Hypothalamus (tissue), 51 donors: Measurements from ENCODE around the gene LRRC2.
A peak's percentile ranks its signal among the peaks of the same experiment; 100 is the strongest.
"Not testable (repeated sequence)": the region's sequence is repeated elsewhere in the genome, so short reads cannot be mapped to it uniquely, and the experiment has no call there.

ENCODE experiments used
- DNase-seq, 51 donors: peaks; one replicate each; lab custom pipeline; 2025; lab: John Stamatoyannopoulos, UW

Gene LRRC2

GRCh38 chr3:46566040-46566641, at the start of gene LRRC2:
LRRC2 (minus strand) TSS chr3:46566302; CDS start chr3:46551591, 14,711 bp downstream.
- DNase-seq: peak in 4 of 51 donors; percentile 5 to 33 (median 18)

DNA sequence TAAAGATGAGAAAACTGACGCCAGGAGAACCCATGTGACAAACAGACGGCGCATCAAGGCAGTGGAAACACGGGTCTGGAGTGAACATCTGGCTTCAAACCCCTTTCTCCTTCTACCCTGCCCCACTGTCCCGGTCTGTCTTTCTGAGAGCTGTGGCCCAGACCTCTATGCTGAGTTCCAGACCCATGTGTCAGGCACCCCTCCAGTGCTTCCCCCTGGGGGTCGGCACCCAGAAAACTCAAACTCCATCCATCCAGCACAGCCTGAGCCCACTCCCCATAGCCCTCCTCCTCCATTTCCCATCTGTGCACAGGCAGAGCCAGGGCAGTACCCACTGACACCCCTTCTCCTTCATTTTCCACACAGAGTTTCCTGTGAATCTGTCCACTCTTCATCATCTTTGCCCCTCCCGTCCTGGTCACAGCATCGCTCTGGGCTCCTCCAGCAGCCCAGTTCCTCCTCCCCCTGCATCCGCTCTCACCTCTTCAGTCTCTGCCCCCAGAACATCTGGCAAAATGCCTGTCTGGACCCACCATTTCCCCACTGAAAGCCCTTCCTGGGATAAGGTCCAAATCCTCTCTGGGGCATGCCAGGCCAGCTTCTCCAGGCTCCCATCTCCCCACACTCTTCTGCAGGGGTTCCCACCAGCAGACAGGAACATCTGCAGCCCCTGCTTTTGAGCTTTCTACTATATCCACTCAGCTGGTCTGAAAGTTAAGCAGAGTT, 49.1 kb upstream of the LRRC2 start:
- no peak for DNase-seq

DNA sequence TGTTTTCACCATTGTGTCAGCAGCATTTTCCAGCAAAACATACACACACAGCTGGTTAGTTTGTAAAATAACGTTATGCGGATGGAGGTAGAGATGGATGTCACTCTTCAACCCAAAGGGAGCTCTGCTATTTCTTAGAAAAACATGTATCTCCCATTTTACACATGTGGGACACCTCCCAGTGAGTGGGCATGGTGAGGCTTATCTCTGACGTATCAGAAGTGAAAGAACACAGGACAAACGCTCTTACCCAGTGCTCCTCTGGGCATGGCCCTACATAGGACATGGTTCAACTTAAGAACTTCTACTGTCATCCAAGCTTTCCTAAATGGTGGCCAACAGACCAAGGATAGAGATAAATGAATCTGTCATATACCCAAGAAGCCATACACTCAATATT, 48.3 kb upstream of the LRRC2 start:
- no peak for DNase-seq

DNA sequence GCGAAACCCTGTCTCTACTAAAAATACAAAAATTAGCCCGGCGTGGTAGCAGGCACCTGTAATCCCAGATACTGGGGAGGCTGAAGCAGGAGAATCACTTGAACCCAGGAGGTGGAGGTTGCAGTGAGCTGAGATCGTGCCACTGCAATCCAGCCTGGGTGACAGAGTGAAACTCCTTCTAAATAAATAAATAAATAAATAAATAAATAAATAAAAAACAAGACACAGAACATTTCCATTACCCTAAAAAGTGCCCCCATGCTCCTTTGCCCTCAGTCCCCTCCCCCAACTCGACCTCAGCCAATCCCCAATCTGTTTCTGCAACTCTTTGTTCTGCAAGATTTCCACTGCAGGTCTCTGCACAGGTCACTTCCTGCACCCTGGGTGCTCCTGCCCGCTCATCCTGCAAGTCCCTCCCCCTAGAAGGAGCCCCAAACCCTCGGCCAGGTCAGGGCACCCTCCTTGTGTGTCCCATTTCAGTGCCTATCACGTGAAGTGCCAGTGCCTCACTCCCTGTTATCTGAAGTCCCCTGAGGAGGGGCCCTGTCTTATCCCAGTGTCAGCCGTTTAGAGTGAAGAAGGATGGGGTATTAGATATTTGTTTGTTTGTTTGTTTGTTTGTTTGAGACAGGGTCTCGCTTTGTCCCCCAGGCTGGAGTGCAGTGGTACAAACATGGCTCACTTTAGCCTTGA, 47.4 kb upstream of the LRRC2 start:
- DNase-seq: no peak

GRCh38 chr3:46612324-46612723, 46.2 kb upstream of the LRRC2 start, which contains the start of gene FAM240A:
FAM240A (plus strand) TSS chr3:46612525; CDS start chr3:46612684, 159 bp downstream.
- peak in 13 of 51 donors; percentile 6 to 59 (median 26) for DNase-seq

DNA sequence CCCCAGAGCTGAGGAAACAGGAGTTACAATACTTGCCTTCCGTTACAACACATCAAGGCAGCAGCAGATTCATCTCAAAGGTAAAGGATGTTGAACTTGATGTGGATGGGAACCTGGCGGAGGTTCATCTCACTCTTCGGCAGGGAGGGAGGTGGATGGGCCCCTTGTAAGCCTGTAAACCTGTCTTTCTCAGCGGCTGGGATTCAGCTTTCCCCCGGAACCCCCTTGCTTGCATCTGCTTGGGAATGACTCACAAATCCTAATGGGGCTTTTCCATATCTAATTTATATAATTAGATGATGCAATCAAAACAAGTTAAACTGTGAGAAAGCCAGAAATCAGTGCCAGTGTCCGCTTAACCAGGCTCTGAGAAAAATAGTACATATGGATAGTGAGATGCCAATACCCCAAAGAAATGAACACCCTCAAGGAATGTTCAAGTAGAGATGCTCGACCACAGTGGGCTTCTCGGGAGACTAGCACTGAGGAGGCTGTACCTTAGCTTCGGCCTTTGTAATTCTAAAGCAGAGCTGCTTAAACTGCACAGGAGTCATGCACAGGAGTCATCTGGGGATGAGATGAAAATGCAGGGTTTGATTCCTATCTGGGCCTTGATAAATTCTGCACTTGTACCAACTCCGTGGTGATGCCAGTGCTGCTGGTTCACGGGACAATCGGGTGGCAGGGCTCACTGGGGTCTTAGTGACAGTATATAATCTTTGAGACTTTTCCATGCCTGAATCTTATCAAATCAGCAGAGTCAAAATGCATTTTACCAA, 44.0 kb upstream of the LRRC2 start:
- DNase-seq: no peak

- DNase-seq: no peak
Observed at GRCh38 chr3:46609212-46609721, 43.2 kb upstream of the LRRC2 start.

DNA sequence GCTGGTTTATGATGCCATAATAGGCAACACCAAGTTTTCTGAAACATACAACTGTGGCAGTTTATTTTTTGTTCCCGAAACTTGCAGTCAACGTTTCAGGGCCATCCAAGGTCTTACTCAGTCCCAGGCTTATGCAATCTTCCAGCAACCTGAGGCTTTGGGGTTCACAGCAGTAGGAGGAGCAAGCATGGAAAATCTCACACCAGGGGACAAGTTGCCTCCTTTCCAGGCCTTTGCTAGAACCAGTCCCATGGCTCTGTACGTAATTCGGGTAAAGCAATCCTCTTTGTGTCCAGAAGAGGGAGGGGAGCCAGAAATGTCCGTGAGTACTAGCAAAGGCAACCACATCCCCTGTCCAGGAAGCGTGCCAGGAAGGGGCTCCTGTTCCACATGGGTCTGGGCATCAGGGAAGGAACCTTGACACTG, 41.5 kb upstream of the LRRC2 start:
- DNase-seq: no peak

DNA sequence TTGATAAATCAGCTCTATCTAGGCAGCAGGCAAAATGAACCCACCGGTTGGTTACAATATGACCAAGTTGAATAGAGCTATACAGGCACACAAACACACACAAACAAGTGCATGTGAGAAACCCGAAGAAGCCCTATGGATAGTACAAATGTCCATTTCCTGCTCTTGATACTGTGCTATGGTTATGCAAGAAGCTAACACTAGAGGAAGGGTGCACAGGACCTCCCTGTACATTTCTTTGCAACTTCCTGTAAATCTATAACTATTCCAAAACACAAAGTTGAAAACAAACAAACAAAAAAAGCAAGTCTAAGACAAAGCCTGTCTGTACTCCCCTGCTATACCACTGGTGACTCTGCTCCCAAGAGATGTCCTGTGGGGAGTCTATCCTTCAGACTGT, 38.0 kb upstream of the LRRC2 start:
- DNase-seq: no peak

- DNase-seq: no peak
Observed at GRCh38 chr3:46603446-46604046, 37.4 kb upstream of the LRRC2 start.

GRCh38 chr3:46599590-46599989, 33.5 kb upstream of the LRRC2 start:
- DNase-seq: no peak

DNA sequence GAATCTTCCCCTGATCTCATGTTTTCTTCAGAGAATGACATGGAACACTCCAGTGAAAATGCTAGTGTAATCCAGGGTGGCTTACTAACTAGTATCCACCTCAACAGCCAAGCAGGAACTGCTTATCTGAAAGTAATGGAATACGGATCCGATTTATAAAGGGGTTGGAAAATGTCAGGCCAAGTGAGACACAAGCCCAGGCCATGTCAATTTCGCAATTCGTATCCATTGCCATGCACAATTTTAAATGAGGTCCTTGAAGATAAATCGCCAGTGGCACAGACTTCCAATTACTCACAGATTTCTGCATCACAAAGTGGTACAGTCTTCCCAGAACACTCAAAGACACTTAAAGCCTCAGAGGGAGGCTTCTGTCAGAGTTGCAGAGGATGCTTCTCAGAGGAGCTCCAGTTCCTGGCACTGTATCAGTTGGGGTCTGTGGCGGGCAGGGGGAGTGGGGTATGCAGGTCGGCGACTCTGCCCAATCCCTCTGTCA, 29.8 kb upstream of the LRRC2 start:
- no peak for DNase-seq

- DNase-seq: no peak
Observed at GRCh38 chr3:46594723-46595122, 28.6 kb upstream of the LRRC2 start.

- no peak for DNase-seq
Observed at GRCh38 chr3:46593979-46594378, 27.9 kb upstream of the LRRC2 start.

DNA sequence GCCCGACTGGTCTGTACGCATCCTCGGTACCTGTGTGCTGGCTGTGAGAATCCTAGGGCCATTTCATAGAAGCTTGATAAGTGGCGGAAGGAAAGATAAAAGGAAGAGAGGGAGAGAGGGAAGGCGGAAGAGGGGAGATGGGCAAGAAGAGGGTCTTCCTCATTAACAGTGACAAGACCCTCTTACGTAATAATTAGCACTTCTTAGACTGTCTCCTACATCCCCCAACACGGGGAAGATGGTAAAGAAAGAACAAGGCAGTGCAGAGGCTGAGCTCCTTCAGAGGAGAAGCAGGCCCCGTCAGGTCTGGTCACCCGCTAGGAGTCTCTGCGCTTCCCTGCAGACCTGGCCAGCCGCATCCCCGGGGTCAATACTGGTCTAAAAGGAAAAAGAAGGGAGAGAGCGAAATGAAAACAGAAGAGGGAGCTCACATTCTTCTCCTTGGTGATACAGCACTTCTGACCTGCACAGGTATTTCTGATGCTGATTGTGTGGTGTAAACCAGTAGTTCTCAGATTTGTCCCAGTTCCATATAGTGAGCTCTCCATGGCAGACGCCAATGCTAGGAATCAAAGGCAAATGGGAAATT, 27.3 kb upstream of the LRRC2 start:
- DNase-seq: no peak

DNA sequence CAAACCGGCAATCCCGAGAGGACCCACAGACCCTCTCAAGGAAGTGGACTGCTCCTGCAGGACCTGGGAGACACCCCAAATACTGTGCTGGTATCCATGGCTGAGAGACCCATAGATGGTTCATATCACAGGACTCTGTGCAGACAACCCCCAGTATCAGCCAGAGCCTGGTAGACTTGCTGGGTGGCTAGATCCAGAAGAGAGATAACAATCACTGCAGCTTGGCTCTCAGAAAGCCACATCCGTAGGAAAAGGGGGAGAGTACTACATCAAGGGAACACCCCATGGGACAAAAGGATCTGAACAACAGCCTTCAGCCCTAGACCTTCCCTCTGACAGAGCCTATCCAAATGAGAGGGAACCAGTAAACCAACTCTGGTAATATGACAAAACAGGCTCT, 21.2 kb upstream of the LRRC2 start:
- DNase-seq: not testable (repeated sequence)

GRCh38 chr3:46586738-46587246, 20.7 kb upstream of the LRRC2 start:
- DNase-seq: no peak

DNA sequence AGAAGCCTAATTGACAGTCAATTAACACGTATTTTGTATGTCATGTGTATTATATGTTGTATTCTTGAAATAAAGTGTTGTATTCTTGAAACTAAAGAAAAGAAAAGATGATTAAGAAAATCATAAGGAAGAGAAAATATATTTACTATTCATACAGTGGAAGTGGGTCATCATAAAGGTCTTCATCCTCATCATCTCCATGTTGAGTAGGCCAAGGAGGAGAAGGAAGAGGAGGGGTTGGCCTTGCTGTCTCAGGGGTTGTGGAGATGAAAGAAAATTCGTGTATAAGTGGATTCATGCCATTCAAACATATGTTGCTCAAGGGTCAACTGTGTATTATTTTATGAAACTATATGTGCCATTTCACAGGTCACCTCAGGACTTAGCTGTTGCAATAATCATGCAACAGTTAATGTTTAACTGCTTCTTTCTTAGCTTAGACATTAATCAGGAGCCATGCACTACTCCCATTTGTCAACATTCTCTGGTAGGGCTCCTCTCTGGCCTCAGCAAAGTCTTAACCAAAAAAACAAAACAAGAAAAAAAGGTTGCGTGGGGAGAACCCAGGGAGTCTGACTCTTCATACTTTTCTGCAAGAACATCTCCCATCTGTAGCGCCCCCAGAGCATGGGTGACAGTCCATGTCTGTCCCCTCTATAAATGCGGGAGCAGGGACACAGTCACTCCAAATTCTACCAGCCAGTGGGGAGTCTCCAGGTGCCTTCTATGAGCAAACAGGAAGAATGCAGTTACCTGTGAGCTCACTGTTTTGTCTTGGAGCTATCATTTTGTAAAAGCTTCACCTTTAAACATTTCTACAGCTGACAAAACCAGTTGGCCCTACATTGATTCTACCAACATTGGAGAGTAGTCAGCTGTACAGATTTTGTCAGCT, 19.9 kb upstream of the LRRC2 start:
- no peak for DNase-seq
